ENCODE data around the gene IFNLR1.

DNA sequence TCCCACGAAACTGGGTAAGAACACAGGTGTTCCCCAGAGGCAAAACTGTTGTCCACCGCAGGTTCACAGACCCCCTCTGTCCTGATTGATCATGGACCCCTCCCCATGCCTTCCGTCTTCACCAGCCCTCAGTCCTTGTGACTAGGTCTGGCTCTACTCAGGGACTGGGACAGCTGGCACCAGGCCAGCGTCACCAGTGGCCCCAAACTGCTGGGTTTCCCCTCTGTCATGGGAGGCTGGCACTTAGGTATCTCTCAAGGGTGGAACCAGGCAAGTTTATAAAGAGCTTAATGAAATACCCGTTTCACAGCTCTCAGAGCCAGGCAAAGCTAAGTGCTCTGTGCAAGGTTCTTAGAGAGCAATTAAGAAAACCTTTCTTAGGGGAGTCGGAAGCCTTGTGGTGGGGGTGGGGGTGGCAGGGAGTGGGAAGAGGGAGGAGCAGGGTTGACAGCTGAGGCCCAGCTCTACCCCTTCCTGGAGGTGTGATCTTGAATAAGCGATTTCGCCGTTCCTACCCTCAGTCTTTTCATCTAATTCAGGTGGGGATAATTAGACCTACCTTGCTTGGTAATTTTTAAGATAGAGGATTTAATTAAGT lies 35.0 kb upstream of the IFNLR1 start:
- TF ChIP-seq CTCF (conservative IDR thresholded peaks at IDR 0.05; ENCODE audit: low read length) = no peak
- TF ChIP-seq EZH2phosphoT487 (IDR thresholded peaks at IDR 0.05; ENCODE audit: borderline replicate concordance, low read depth, low read length) = no peak

All from OCI-LY7 (cell line).